SH-SY5Y (cell line): ENCODE data around the gene MBP.

Experiments
- GATA2 ChIP-seq: IDR thresholded peaks from 2 replicates; pipeline ENCODE4 v1.6.1; 2011; ENCODE audit warnings: mild to moderate bottlenecking, low read depth, low read length
- GATA3 ChIP-seq: IDR thresholded peaks from 2 replicates; pipeline ENCODE4 v1.6.1; 2011; ENCODE audit warnings: low read depth, mild to moderate bottlenecking, low read length, moderate library complexity

DNA sequence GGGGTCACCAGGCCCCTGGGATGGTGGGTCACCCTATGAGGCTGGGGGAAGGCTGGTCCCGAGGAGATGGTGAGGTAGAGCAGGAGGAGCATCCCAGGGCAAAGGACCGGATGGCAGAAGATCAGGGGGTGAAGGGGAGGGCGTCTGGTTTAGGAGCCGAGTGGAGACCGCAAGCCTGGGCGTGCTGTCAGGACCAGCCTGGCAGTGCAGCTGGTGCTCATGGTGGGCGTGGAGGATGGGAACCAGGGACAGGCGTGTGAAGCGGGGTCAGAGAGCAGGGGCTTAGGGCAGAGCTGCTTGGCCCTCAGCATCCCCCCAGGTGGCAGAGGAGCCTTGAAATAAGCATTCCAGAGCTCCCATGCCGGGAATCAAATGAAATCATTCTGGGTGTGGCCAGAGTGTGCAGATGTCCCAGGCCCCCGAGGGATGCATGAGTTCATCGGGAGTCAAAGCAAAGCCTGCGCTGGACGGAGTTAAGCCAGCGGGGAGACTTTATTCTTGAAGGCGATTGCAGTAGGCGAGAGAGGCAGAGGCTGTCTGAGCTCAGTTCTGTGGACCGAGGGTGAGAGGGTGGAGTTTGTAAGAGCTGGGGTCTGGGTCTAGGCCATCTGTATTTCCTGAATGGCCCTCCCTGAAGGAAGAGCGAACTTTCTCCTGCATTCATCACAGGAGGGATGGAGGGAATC is 33.1 kb upstream of the MBP start:
- no peak for TF ChIP-seq GATA3
- no peak for TF ChIP-seq GATA2
